HG02943 (cell line): ENCODE results near the gene CPTP.
"Not testable (repeated sequence)": the region's sequence is repeated elsewhere in the genome, so short reads cannot be mapped to it uniquely, and the experiment has no call there.

Source experiments
- ATAC-seq: cut with Tn5 transposase; IDR thresholded peaks from one replicate; pipeline ENCODE4 v1.9.1; 2021; ENCODE audit warnings: mild to moderate bottlenecking, low read depth, moderate library complexity; ENCODE audit not compliant: unreplicated experiment

Gene CPTP

GRCh38 chr1:1359664-1360468, 35.3 kb downstream of the CPTP start:
- no peak for ATAC-seq

DNA sequence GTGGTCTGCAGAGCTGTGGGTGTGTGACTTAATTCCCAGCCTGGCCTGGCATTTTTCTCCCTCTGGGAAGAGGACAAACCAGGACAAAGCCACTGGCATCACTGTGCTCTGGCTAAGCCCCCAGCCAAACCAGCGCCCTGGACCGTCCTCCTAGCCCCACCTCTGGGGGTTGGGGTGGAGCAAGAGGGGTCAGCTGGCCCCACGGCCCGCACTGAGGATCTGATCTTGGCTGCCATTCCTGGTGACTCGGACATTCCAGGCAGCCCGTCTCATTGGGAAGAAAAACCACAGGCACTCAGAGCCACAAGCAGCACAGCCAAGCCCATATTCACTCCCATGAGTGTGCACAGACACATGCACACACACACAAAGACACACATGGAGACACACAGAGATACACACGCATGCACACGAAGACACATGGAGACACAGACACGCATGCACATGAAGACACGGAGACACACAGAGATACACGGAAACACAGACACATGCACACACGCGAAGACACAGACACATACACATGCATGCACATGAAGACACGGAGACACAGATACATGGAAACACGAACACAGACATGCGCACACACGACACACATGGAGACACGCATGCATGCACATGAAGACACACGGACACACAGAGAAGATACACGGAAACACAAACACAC, 36.0 kb downstream of the CPTP start:
- ATAC-seq: no peak

DNA sequence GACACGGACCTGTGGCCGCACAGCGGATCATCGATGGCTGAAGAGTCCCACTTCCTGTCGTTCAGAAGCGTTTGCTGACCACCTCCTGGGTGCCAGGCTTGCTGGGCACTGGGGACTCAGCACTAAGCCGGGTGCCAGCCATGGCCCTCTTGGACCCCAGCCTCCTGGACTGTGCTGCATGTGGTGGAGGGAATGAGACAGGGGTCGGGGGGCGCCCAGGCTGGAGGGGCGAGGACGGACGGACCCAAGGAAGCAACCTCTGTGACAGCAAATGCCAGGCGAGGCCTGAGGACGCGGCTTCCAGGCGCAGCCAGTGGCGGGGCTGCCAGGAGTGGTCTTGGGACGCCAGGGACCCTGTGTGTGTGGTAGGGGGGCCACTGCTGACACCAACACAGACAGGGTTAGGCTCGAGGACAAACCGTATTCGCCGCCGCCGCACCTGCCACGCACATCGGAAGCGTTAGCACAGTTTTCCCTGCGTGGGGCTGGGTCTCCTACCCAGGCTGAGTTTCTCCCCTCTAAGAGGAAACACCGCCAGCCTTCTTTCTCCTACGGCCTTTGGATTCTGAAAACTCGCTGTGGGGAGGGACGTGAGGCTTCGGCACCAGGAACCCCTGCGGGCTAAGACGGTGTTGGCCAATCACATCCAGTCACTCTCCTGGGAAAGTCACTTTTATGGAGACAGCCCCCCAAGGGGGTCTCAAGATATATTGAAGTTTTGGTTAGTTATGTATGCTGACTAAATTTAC, 36.8 kb downstream of the CPTP start:
- ATAC-seq: no peak

DNA sequence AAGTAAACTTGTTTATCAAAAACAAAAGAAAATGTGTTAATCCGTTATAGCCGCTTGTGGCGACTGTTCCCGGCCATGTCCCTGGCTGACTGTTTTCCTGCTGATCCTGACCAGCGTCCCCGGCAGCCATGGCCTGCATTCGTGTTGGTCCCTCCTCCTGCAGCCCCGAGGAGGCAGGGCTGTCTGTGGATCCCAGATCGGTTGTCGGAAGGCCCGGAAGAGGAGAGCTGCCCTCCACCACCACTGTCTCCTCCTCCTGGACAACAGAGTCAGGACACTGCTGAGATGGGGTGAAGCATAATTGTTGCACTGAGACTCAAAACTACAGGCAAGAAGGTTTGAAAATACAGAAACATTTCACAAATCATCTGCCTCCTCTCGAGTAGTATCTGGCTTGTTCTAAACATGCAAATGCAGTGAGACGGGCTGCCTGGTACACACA, 37.4 kb downstream of the CPTP start:
- no peak for ATAC-seq

DNA sequence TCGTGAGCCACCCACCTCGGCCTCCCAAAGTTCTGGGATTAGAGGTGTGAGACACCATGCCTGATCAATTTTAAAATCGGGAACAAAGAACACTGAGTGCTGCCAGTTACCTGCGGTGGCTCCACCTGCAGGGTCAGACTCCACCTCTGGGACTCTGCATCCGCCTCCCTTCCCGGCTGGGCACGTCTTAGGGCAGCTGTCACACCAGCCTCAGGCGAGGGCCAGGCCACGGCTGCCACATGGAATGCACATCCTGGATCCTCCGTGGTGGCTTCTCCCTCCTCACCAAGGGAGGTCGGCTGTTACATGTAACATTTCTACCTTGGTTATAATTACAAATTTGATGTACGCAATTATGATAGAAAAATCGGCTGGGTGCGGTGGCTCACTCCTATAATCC, 39.7 kb downstream of the CPTP start:
- no peak for ATAC-seq

GRCh38 chr1:1365875-1366698, 41.5 kb downstream of the CPTP start:
- ATAC-seq: no peak

DNA sequence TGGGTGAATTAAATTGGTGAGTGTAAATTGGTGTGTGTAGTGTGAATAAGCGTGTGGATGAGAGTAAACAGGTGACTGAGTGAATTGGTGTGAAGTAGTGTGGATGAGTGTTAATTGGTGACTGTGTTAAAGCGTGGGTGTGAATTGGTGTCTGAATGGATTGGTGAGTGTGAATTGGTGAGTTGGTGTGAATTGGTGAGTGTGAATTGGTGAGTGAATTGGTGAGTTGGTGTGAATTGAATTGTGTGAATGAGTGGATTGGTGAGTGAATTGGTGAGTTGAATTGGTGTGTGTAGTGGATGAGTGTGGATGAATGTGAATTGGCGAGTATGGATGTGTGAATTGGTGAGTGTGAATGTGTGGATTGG, 42.1 kb downstream of the CPTP start:
- ATAC-seq: no peak

DNA sequence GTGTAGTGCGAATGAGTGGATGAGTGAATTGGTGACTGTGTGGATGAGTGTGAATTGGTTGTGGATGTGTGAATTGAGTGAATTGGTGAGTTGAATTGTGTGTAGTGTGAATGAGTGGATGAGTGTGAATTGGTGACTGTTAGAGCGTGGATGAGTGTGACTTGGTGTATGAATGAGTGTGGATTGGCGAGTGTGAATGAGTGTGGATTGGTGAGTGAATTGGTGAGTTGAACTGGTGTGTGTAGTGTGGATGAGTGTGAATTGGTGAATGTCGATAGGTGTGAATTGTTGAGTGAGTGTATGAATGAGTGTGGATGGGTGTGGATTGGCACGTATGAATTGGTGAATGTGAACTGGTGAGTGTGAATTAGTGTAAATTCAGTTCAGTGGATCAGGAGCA, 42.7 kb downstream of the CPTP start:
- no peak for ATAC-seq

DNA sequence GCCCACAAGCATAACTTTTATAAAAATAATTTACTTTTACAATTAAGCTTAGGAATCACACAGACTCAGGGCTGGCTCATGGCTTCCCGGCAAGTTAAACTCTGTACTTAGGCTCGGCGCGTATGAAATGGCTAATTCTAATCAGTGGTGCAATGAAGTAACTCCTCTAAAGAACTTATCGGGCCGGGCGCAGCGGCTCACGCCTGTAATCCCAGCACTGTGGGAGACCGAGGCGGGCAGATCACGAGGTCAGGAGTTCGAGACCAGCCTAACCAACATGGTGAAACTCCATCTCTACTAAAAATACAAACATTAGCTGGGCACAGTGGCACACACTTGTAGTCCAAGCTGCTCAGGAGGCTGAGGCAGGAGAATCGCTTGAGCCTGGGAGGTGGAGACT, 45.5 kb downstream of the CPTP start:
- not testable (repeated sequence) for ATAC-seq

DNA sequence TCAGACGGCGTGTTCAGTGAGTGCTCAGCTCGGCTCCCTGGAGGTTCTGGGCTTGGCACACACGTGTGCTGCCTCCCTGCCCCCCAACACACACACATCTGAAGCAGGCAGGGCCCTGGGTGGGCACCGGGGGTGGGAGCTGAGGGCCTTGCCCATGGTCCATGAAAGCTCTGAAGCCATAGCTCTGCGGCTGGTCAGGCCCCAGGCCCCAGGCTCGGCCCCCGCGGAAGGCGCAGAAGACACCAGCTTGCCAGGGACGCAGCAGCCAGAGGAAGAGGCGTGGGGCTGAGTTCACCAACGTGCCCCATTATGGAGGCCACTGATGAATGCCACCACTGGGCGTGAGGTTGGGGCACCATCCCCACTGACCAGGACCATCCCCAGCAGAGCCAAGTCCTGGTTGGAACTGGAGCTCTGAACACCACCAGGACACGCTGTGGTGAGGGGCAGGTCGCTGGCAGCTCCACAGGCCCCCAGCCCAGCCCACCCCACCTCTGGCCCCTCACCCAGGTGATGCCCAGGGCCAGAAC, 46.2 kb downstream of the CPTP start:
- ATAC-seq: no peak

DNA sequence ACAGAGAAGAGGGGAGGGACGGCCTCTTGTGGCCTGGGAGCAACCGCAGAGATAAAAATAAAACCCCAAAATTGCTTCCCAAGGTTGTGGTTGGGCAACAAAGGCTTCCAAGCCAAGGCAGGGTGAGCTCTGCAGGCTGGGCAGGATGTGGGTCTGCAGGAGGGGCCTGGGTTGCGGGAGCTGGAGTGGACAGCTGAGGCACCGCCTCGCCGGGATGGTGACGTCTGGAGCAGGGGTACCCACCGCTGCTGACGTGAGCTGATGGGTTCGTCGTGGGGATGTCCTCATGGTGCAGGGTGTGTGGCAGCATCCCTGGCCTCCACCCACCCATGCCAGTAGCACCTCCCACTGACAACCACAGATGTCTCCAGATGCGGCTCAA, 46.8 kb downstream of the CPTP start:
- ATAC-seq: no peak

GRCh38 chr1:1371746-1372711, 47.4 kb downstream of the CPTP start:
- ATAC-seq: no peak

DNA sequence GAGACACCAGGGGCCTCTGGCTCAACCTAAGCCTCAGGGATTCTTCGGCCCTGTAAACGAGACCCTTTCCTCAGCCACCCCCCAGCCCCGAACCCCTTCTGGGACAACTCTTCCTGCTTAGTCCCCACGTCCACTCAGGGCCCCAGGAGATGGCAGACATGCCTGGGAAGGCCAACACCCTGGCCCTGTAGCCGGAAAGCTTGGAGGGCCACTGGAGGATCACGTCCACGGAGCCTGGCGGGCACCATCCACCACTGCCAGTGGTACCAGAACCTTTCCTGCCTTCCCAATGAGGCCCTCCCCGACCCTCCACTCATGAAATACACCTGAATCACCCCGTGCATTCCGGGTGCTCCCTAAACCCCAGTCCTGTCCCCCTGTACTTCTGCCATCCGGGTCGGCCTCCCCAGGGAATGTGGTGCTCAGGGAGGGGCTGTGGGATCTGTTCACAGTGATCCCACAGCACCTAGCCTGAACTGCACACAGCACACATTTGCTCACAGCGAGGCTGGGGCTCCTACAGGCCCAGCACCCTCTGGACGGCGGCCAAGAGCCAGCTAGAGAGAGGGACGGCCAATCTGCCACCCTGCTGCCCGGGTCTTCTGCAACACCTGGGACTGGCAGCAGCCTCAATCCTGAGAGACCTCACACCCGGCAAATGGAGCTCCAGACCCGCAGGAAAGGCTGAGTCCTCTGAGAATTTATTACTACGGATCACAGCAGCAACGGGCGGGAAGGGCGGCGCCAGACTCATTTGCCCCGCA, 48.6 kb downstream of the CPTP start:
- ATAC-seq: no peak

DNA sequence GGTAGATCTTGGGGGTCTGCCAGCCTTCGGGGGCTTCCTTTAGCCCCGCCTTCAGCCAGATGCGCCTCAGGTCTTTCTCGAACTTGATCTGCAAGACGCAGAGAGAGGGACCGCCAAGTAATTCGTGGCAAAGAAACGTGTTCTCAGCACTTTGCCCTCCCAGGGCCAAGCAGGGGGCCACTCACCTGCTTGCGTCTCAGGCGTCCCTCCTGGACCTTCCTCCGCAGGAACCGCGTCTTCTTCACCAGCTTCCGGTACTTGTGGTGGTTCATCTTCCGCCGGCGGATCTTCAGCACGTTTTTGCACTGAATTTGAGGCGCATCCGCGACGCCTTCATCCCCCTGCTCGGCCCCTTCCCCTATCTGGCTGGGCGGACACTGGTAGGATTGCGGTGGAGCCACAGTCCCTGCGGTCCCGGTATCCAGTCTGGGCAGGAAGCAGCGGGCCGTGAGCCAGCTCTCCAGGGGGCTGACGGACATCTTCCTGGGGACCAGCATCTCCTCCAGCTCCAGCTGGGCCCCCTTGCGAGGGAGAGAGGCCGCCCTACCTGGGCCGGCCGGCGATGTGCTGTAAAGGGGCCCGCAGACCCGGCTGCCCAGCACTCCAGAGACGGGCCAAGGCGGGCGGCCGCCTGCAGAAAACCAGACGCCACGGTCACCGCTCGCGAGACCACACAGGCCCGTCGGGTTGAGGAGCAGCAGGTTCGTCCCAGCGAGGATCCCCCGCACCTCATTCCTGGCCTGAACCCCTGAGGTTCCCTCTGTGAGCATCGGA, 49.4 kb downstream of the CPTP start:
- no peak for ATAC-seq

DNA sequence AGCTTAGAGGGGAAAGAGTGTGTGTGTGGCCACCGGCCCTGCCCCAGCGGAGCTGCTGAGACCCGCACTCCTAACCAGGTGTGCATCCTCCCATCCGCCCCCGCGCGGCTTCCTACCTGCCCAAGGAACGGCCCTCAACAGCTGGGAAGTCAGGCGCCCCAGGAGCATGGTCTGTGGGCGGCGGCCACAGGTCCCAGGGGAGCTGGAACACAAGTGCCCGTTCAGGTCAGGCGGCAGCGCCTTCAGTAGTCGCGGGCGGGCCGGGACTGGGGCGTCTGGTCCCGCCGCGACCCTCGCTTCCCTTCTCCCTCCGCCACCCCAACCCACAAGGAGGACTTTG, 50.0 kb downstream of the CPTP start:
- ATAC-seq: peak; percentile 11

- ATAC-seq: peak; percentile 80
These were observed 50.5 kb downstream of the CPTP start, which contains the start of gene AURKAIP1 for GRCh38 chr1:1374929-1375662. Gene AURKAIP1 (minus strand): TSS chr1:1375207. CDS start chr1:1374756, 451 bp downstream.

GRCh38 chr1:1376551-1377226, 52.1 kb downstream of the CPTP start:
- ATAC-seq: no peak
